MG63 (cell line): ENCODE measurements around the gene ELOA. TPM values are rescaled to one million over a fixed set of nuclear protein-coding genes. Genes with fewer than 3 reads are reported as not detected.
A peak's percentile ranks its signal among the peaks of the same experiment; 100 is the strongest.

ENCODE experiments used
- DNase-seq: peaks from one replicate; pipeline ENCODE4 v3.0.0-alpha.2; 2020
- H3K27me3 ChIP-seq: fragments of 250-450 bp; sonication (Bioruptor Pico); 2 replicates; pipeline ENCODE4 v1.5.1; 2020; ENCODE audit warnings: mild to moderate bottlenecking, moderate library complexity
- H3K36me3 ChIP-seq: fragments of 250-450 bp; sonication (Bioruptor Pico); 2 replicates; pipeline ENCODE4 v1.5.1; 2020; ENCODE audit warnings: mild to moderate bottlenecking, moderate library complexity
- H3K4me3 ChIP-seq: fragments of 250-450 bp; sonication (Bioruptor Pico); 2 replicates; pipeline ENCODE4 v1.5.1; 2020; ENCODE audit warnings: mild to moderate bottlenecking, moderate library complexity
- H3K9me3 ChIP-seq: fragments of 250-450 bp; sonication (Bioruptor Pico); 2 replicates; pipeline ENCODE4 v1.5.1; 2020; ENCODE audit warnings: mild to moderate bottlenecking, moderate library complexity
- total RNA-seq: library from RNA; depleted of rRNA; stranded (reverse); fragments of >200 nt; shearing (Covaris generic); gene quantifications from 2 replicates; pipeline ENCODE4 v1.2.3, GENCODE V29; 2014; ENCODE audit warnings: low replicate concordance; rRNA removed

The ELOA gene
- total RNA-seq, 1 experiment from 2014 or later: 32.8 TPM

DNA sequence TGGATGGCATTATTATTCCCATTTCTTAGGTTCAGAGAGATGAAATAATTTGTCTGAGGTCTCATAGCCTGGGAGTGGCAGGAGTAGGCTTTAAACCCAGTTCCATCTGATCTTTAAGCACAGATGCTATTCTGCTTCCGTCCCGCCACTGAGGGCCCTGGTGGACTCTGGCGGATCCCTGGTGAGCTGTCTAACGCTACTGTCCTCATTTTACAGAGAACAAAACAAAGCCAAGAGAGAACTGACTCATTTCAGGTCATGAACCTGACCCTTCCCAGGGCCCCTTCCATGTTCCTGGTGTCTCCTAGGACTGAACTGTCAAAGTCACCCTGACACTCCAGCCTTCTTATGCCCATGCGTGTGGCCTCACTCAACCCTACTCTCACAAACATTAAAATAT lies 60.4 kb downstream of the ELOA start:
- Histone ChIP-seq H3K4me3 (no peak overlapping the region), H3K36me3 (peaks cover 3% of the 10 kb centered on the region), H3K27me3 (no peaks in the 10 kb centered on the region), H3K9me3 (no peaks in the 10 kb centered on the region)
- no peak for DNase-seq

DNA sequence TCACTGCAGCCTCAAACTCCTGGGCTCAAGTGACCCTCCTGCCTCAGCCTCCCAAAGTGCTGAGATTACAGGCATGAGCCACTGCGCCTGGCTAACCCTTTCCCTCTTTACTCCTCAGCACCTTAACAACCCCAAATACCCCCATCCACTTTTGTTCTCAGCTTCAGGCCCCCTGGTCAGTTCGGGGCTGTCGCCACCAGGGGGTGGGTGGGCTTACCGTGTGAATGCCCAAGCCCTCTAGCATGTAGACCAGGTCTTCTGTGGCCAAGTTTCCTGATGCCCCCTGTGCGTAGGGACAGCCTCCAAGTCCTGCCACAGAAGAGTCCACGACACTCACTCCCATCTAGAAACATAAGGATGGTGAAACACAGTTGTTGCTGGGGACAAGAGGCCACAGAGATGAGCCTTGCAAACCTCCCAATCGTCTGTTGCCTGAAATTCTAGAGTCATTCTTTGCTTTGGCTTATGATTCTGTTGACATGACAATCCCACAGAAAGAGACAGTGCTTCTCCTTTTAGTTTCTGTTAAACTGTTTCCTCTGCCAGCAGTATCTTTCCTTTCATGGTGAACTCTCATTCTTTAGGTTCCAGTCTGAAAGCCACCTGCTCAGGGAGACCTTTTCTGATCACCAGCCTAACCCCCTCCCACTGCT lies 61.0 kb downstream of the ELOA start:
- DNase-seq: no peak
- no peaks in the 10 kb centered on the region; the same call in 1 of the 2 replicates for H3K36me3 ChIP-seq
- H3K27me3 ChIP-seq: no peaks in the 10 kb centered on the region
- H3K4me3 ChIP-seq: no peak overlapping the region
- no peaks in the 10 kb centered on the region for H3K9me3 ChIP-seq

DNA sequence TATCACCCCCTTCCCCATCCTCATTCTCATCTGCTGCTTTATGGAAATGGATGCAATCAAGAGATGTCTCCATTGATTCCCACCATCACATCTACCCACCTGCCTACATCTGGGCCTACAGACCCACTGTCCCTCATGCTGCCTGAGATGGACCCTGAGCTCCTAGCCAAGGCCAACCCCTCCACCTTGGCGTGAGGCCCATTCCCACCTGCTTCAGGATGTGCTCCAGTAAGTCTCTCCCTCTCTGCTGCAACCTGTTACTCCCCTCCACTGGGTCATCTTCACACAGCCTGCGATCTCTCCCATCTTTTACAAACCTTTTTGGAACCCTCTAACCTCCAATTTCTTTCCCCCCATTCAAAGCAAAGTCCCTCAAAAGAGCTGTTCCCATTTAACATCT lies 61.8 kb downstream of the ELOA start:
- no peak for DNase-seq
- Histone ChIP-seq H3K4me3 (no peak overlapping the region), H3K9me3 (no peaks in the 10 kb centered on the region), H3K36me3 (no peaks in the 10 kb centered on the region; the same call in 1 of the 2 replicates), H3K27me3 (no peaks in the 10 kb centered on the region)

DNA sequence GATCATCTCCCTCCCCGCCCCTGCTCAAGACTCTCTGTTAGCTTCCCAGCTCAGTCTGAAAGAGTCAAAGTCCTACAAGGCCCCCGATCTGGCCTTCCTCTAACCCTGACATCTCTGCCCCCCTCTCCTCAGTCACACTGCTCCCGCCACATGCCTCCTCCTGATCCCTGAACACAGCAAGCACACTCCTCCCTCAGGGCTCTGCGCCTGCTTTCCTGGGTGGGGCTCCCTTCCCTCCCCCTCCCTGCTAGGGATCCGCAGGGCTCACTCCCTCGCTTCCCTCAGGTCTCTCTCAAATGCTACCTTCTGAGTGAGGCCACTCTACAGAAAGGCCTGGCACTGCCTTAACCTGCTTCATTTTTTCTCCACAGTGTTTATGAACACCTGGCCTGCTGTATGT lies 63.0 kb downstream of the ELOA start:
- no peaks in the 10 kb centered on the region for H3K27me3 ChIP-seq
- no peaks in the 10 kb centered on the region for H3K9me3 ChIP-seq
- H3K36me3 ChIP-seq: no peaks in the 10 kb centered on the region
- no peak for DNase-seq
- no peak overlapping the region for H3K4me3 ChIP-seq

DNA sequence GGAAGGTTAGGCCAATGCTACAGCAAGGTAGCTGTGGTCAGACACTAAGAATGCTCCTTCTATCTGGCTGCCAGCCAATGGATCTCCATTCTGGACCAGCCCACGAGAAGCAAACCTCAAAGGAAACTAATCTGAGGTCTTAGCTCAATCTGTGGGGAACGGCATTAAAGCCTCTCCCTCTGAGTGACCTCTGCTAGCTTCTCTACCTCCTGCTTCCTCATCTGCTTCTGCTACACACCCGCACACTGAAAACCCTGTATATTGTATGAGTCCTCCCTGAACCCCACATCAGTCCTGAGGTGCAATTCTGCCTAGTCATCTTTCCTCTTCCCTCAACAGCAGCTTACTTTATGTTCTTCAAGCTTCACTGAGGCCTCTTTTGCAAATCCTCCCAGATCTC lies 64.2 kb downstream of the ELOA start:
- DNase-seq: no peak
- Histone ChIP-seq H3K9me3 (no peaks in the 10 kb centered on the region), H3K27me3 (no peaks in the 10 kb centered on the region), H3K4me3 (no peak overlapping the region), H3K36me3 (no peaks in the 10 kb centered on the region)

DNA sequence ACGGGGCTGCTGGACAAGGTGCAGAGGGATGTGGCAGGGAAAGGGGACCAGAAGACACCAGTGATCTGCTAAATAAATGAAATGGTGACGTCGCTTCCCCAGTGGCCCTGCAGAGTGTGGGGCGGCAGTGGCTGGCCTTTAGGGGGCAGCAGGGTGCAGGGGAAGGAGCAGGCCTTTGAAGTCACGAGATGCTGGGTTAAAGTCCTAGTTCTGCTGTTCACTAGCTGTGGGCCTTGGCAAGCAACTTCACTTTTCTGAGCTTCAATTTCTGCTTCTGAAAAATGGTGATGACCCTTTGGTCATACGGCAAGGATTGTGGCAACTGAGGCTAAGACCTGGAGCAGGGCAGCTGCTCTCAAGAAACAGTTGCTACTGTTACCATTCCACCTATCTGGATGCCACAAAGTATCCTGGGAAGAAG lies 66.5 kb downstream of the ELOA start:
- Histone ChIP-seq H3K36me3 (no peaks in the 10 kb centered on the region), H3K27me3 (no peaks in the 10 kb centered on the region), H3K9me3 (no peaks in the 10 kb centered on the region), H3K4me3 (no peak overlapping the region)
- peak; percentile 67 for DNase-seq

DNA sequence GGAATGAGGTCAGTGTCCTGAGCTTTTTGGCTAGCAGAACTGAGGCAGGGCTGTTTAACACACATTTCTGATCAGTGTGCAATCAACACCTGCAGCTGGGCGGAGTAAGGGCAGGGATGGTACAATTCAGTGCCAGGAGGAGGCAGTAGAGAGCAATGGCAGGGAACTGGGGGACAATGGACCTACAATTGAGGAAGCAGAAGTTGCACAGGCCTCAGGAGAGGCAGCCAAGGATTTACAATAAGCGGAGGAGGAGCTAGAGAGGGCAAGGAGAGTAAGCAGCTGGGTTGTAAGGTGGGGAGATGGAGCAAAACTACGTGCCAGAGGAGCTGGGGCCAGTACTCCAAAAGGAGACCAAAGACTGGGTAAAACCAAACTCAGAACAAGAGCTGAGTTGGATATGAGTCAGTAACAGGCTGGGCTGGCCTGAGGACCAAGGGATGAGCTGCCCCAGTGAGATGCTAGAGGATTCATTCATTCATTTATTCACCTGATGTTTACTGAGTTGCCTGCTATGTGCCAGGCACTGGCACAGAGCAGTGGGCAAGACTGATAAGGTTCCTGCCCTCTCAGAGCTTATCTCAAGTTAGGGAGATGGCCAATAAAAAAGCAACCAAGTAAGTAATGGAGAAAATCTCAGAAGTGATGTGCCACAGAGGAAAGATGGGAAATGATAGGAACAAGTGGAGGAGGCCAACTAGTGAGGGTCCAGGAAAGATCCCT lies 67.7 kb downstream of the ELOA start:
- DNase-seq: no peak
- no peaks in the 10 kb centered on the region for H3K9me3 ChIP-seq
- no peak overlapping the region for H3K4me3 ChIP-seq
- H3K27me3 ChIP-seq: no peaks in the 10 kb centered on the region
- H3K36me3 ChIP-seq: no peaks in the 10 kb centered on the region

Other genes with a start within 250 kb of the ELOA start
- 4.3 and 6.9 TPM in 2 replicates for gene E2F2, start 212.2 kb upstream of the ELOA start, total RNA-seq
- 190 and 463 TPM in 2 replicates for gene ID3, start 184.0 kb upstream of the ELOA start, total RNA-seq
- 858 and 903 TPM in 2 replicates for gene RPL11, start 51.7 kb upstream of the ELOA start, total RNA-seq
- gene PITHD1, start 34.9 kb downstream of the ELOA start, total RNA-seq: 64.2 and 116 TPM in 2 replicates
- 38.5 and 68.6 TPM in 2 replicates for gene LYPLA2, start 47.7 kb downstream of the ELOA start, total RNA-seq
- 45.4 and 123 TPM in 2 replicates for gene GALE, start 57.3 kb downstream of the ELOA start, total RNA-seq
- 27.6 and 41.0 TPM in 2 replicates for gene HMGCL, start 82.0 kb downstream of the ELOA start, total RNA-seq
- 9.5 and 9.8 TPM in 2 replicates for gene FUCA1, start 124.8 kb downstream of the ELOA start, total RNA-seq
- not detected in 2 replicates for gene CNR2, start 169.9 kb downstream of the ELOA start, total RNA-seq
- 36.5 and 47.0 TPM in 2 replicates for gene PNRC2, start 216.4 kb downstream of the ELOA start, total RNA-seq
- 40.0 and 46.4 TPM in 2 replicates for gene SRSF10, start 236.9 kb downstream of the ELOA start, total RNA-seq